Subcutaneous adipose tissue (tissue), 4 donors: ENCODE data around the gene SLC16A4. TPM values are rescaled to one million over a fixed set of nuclear protein-coding genes. Genes with fewer than 3 reads are reported as not detected.

Experiments
- total RNA-seq, 4 donors: library from RNA; depleted of rRNA; stranded (reverse); fragments of >200 nt; gene quantifications; one replicate each; pipeline ENCODE4 v1.1.0, GENCODE V29; 2016
- TF ChIP-seq, protein P1 (sequence below): fragments of 450-650 bp; IDR thresholded peaks from one replicate; pipeline ENCODE4 v1.5.1; 2016; ENCODE audit warnings: low read depth, mild to moderate bottlenecking, control low read depth, antibody characterized with exemption, moderate library complexity

Gene SLC16A4
- total RNA-seq, 4 donors from 2014 or later, result 1.9 to 7.3 (median 4.1) TPM

DNA sequence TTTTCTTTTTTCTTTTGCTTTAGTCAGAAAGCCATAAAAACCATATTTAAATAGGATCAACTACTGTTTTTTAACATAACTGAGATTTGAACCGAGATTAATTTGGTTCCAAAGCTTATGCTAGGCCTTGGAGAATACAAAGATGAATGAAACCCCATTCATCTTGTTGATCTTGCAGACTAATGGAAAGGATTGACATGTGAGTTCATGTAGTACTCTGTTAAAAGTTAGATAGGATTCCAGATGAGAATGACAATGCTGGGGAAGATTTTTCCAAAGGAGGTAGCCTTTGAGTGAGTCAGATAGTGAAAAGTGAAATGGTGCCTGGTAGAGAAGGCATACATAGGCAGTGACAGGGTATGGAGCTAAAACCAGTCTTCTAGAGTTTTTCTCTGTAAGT lies 29.0 kb downstream of the SLC16A4 start:
- TF ChIP-seq, protein P1, sequence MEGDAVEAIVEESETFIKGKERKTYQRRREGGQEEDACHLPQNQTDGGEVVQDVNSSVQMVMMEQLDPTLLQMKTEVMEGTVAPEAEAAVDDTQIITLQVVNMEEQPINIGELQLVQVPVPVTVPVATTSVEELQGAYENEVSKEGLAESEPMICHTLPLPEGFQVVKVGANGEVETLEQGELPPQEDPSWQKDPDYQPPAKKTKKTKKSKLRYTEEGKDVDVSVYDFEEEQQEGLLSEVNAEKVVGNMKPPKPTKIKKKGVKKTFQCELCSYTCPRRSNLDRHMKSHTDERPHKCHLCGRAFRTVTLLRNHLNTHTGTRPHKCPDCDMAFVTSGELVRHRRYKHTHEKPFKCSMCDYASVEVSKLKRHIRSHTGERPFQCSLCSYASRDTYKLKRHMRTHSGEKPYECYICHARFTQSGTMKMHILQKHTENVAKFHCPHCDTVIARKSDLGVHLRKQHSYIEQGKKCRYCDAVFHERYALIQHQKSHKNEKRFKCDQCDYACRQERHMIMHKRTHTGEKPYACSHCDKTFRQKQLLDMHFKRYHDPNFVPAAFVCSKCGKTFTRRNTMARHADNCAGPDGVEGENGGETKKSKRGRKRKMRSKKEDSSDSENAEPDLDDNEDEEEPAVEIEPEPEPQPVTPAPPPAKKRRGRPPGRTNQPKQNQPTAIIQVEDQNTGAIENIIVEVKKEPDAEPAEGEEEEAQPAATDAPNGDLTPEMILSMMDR, result no peak

DNA sequence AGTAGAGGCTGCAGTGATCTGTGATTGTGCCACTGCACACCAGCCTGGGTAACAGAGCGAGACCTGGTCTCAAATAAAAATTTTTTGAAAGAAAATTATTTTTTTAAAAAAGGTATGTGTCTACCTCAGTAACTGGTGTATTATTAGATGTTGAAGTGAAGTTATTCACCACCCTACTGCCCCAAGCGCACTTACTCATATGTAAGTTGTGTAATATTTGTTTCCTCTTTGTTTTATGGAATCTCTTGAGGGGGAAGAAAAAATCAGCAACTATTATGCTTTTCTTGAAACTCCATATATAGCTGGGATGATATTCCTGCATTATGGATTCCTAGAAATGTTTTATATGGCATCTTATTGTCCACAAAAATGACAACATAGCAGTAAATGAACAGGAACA lies 30.4 kb downstream of the SLC16A4 start:
- TF ChIP-seq, protein P1, result no peak

DNA sequence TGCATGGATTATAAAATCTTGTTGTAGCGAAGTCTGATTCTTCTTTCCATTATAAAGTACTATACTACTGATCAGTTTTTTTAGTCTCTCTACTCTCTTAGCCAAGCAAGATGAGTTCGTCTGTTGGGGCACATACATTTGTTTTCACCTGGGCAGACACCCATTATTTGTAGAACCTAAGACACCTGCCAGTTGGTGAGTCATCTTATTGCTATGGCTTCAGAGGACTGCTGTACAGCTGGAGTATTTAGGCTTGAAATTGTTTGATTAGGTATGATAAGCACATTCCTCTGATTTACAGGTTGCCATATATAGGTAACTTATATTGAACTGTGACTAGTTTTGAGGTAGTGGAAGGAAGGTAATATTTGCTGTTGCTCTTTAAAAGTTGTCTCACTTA lies 34.4 kb downstream of the SLC16A4 start:
- TF ChIP-seq, protein P1, result no peak

DNA sequence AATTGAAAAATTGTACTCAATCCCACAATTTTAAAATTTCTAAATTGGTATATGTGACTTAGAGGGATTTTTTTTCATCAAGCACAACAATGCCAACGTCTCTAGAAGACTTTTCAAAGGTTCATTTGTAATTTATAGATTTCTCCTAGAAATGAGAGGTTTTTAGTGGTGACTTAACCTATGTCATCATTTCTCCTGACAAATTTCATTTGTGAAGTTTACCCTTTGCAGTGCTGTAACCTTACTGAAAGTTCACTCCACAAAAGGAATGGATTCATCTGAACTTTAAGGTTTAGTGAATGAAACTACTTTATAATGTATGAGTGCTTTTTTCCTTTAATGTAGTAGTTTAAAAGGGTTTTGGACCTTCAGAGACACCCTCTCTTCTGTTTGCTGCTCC lies 35.5 kb downstream of the SLC16A4 start:
- TF ChIP-seq, protein P1, result no peak

DNA sequence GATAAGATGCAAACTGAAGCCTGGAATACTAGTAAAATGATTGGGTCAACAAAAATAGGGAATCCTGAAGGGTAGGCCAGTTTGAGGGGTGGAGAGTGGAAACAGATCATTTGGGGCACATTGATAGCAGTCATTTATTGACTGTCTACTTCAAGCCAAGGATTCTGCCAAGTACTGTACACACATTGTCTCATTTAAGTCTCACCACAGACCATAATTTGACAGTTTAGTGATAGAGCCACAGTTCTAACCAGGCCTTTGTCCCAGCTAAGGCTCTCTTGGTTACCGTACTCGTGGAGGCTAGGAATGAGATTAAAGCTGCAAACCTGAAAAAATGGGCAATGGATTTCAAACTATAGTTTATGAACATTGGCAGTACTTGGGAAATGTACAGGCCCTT lies 40.5 kb downstream of the SLC16A4 start:
- TF ChIP-seq, protein P1, result no peak

DNA sequence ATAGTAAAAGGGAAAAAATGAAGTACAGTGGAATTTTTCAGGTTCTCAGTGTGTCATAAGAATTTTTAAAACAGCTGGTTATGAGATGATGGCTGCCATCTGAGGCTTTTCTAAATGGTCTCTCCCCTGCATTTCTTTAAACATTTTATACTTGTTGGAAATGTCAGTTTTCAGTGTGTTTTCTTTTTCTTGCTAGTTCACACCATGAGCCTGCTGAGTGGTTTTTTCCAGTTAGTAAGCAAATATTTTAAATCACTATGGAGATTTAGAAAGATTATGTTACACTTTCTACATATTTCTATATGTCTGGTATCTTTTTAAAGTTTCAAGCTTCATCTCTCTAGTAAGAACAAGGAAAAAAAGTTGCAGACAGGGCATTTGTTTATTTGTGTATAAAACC lies 42.1 kb downstream of the SLC16A4 start:
- TF ChIP-seq, protein P1, result no peak

DNA sequence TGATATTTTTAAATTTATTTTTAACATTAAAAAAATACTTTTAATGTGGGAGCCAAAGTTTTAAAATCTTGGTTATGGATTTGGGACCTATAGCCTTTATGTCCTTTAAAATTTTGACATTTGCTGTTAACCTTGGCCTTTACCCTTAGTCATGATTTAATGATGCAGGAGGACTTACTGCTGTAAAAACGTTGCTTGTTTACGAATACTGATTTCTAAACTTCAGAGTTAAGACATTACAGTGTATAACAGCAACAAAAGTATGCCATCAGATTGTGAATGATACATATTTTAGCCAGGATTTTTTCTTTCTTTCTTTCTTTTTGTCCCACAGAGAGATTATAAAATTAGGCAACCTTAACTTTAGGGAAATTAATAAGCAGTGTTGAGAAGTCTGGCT lies 42.8 kb downstream of the SLC16A4 start:
- TF ChIP-seq, protein P1, result no peak
